ENCODE data around the gene TSPAN12.

The TSPAN12 gene

GRCh38 chr7:120813089-120813488 lies 44.9 kb downstream of the TSPAN12 start (continued):
- TF ChIP-seq, protein P1, sequence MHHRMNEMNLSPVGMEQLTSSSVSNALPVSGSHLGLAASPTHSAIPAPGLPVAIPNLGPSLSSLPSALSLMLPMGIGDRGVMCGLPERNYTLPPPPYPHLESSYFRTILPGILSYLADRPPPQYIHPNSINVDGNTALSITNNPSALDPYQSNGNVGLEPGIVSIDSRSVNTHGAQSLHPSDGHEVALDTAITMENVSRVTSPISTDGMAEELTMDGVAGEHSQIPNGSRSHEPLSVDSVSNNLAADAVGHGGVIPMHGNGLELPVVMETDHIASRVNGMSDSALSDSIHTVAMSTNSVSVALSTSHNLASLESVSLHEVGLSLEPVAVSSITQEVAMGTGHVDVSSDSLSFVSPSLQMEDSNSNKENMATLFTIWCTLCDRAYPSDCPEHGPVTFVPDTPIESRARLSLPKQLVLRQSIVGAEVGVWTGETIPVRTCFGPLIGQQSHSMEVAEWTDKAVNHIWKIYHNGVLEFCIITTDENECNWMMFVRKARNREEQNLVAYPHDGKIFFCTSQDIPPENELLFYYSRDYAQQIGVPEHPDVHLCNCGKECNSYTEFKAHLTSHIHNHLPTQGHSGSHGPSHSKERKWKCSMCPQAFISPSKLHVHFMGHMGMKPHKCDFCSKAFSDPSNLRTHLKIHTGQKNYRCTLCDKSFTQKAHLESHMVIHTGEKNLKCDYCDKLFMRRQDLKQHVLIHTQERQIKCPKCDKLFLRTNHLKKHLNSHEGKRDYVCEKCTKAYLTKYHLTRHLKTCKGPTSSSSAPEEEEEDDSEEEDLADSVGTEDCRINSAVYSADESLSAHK (tag by site-specific recombination; IDR thresholded peaks at IDR 0.05): no peak
- no peak for TF ChIP-seq ZNF610 (tag by site-specific recombination; IDR thresholded peaks at IDR 0.05; ENCODE audit: borderline replicate concordance)
- TF ChIP-seq REPIN1 (tag by site-specific recombination; IDR thresholded peaks at IDR 0.05; ENCODE audit: low read depth): no peak
- TF ChIP-seq ZBTB1 (tag by site-specific recombination; IDR thresholded peaks at IDR 0.05): no peak
- TF ChIP-seq, protein P2, sequence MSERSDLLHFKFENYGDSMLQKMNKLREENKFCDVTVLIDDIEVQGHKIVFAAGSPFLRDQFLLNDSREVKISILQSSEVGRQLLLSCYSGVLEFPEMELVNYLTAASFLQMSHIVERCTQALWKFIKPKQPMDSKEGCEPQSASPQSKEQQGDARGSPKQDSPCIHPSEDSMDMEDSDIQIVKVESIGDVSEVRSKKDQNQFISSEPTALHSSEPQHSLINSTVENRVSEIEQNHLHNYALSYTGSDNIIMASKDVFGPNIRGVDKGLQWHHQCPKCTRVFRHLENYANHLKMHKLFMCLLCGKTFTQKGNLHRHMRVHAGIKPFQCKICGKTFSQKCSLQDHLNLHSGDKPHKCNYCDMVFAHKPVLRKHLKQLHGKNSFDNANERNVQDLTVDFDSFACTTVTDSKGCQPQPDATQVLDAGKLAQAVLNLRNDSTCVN (tag by site-specific recombination; optimal IDR thresholded peaks at IDR 0.05): no peak
- TF ChIP-seq FEZF1 (tag by site-specific recombination; IDR thresholded peaks at IDR 0.05): peak; percentile 94
- TF ChIP-seq, protein P3, sequence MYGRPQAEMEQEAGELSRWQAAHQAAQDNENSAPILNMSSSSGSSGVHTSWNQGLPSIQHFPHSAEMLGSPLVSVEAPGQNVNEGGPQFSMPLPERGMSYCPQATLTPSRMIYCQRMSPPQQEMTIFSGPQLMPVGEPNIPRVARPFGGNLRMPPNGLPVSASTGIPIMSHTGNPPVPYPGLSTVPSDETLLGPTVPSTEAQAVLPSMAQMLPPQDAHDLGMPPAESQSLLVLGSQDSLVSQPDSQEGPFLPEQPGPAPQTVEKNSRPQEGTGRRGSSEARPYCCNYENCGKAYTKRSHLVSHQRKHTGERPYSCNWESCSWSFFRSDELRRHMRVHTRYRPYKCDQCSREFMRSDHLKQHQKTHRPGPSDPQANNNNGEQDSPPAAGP (tag by site-specific recombination; IDR thresholded peaks at IDR 0.05): no peak
- TF ChIP-seq GLIS1 (tag by site-specific recombination; IDR thresholded peaks at IDR 0.05): no peak
- TF ChIP-seq, protein P4, sequence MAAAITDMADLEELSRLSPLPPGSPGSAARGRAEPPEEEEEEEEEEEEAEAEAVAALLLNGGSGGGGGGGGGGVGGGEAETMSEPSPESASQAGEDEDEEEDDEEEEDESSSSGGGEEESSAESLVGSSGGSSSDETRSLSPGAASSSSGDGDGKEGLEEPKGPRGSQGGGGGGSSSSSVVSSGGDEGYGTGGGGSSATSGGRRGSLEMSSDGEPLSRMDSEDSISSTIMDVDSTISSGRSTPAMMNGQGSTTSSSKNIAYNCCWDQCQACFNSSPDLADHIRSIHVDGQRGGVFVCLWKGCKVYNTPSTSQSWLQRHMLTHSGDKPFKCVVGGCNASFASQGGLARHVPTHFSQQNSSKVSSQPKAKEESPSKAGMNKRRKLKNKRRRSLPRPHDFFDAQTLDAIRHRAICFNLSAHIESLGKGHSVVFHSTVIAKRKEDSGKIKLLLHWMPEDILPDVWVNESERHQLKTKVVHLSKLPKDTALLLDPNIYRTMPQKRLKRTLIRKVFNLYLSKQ (tag by site-specific recombination; IDR thresholded peaks at IDR 0.05; ENCODE audit: borderline replicate concordance): no peak
- TF ChIP-seq ZNF426 (tag by site-specific recombination; IDR thresholded peaks at IDR 0.05): no peak
- TF ChIP-seq ZNF529 (tag by site-specific recombination; IDR thresholded peaks at IDR 0.05; ENCODE audit: insufficient replicate concordance): no peak
- 0 out of 2 replicates have a peak, but pooled peaks have one; percentile 4 for TF ChIP-seq ZNF664 (tag by site-specific recombination; IDR thresholded peaks at IDR 0.05)
- peak; percentile 80 for TF ChIP-seq ZNF341 (tag by site-specific recombination; IDR thresholded peaks at IDR 0.05; ENCODE audit: low read depth)
- TF ChIP-seq ZNF660 (tag by site-specific recombination; IDR thresholded peaks at IDR 0.05): no peak
- TF ChIP-seq, protein P5, sequence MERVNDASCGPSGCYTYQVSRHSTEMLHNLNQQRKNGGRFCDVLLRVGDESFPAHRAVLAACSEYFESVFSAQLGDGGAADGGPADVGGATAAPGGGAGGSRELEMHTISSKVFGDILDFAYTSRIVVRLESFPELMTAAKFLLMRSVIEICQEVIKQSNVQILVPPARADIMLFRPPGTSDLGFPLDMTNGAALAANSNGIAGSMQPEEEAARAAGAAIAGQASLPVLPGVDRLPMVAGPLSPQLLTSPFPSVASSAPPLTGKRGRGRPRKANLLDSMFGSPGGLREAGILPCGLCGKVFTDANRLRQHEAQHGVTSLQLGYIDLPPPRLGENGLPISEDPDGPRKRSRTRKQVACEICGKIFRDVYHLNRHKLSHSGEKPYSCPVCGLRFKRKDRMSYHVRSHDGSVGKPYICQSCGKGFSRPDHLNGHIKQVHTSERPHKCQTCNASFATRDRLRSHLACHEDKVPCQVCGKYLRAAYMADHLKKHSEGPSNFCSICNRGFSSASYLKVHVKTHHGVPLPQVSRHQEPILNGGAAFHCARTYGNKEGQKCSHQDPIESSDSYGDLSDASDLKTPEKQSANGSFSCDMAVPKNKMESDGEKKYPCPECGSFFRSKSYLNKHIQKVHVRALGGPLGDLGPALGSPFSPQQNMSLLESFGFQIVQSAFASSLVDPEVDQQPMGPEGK (tag by site-specific recombination; IDR thresholded peaks at IDR 0.05): no peak; the same call in 1 of the 2 replicates
- peak; percentile 29; the same call in 1 of the 2 replicates for TF ChIP-seq ZBTB8A (tag by site-specific recombination; IDR thresholded peaks at IDR 0.05)
- no peak for TF ChIP-seq ZNF335 (tag by site-specific recombination; conservative IDR thresholded peaks at IDR 0.05)
- no peak for TF ChIP-seq BCL11B (tag by site-specific recombination; IDR thresholded peaks at IDR 0.05; ENCODE audit: low read depth)
- no peak for TF ChIP-seq ZSCAN16 (tag by site-specific recombination; IDR thresholded peaks at IDR 0.05)
- TF ChIP-seq ZNF510 (tag by site-specific recombination; IDR thresholded peaks at IDR 0.05; ENCODE audit: insufficient replicate concordance): no peak
- TF ChIP-seq ZBTB7A (tag by site-specific recombination; IDR thresholded peaks at IDR 0.05; ENCODE audit: low read depth): no peak
- no peak for TF ChIP-seq ZSCAN23 (tag by site-specific recombination; IDR thresholded peaks at IDR 0.05)
- TF ChIP-seq ZFHX2 (tag by site-specific recombination; conservative IDR thresholded peaks at IDR 0.05): no peak
- TF ChIP-seq ZNF174 (tag by site-specific recombination; IDR thresholded peaks at IDR 0.05): no peak
- no peak for TF ChIP-seq KLF7 (tag by site-specific recombination; IDR thresholded peaks at IDR 0.05; ENCODE audit: borderline replicate concordance)
- no peak for TF ChIP-seq ZNF707 (tag by site-specific recombination; IDR thresholded peaks at IDR 0.05)
- no peak for TF ChIP-seq ZNF274 (IDR thresholded peaks at IDR 0.05; ENCODE audit: low read length)
- TF ChIP-seq ZNF274 (tag by site-specific recombination; IDR thresholded peaks at IDR 0.05; ENCODE audit: borderline replicate concordance): no peak
- TF ChIP-seq, protein P6, sequence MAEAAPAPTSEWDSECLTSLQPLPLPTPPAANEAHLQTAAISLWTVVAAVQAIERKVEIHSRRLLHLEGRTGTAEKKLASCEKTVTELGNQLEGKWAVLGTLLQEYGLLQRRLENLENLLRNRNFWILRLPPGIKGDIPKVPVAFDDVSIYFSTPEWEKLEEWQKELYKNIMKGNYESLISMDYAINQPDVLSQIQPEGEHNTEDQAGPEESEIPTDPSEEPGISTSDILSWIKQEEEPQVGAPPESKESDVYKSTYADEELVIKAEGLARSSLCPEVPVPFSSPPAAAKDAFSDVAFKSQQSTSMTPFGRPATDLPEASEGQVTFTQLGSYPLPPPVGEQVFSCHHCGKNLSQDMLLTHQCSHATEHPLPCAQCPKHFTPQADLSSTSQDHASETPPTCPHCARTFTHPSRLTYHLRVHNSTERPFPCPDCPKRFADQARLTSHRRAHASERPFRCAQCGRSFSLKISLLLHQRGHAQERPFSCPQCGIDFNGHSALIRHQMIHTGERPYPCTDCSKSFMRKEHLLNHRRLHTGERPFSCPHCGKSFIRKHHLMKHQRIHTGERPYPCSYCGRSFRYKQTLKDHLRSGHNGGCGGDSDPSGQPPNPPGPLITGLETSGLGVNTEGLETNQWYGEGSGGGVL (tag by site-specific recombination; IDR thresholded peaks at IDR 0.05): no peak
- TF ChIP-seq ZNF639 (tag by site-specific recombination; IDR thresholded peaks at IDR 0.05): no peak

Data from HEK293 (cell line).